K562 (cell line): ENCODE data around the gene CREB5. TPM values are rescaled to one million over a fixed set of nuclear protein-coding genes. Genes with fewer than 3 reads are reported as not detected.

ENCODE experiments used
- ATAC-seq: fragments of 200-7000 bp; cut with Tn5 transposase; 3 replicates; pipeline ENCODE4 v1.9.1; 2020; ENCODE audit warnings: moderate library complexity
- BruUV-seq: library from RNA; stranded (reverse); fragments of 400-500 nt; replicated peaks from 2 replicates; lab custom pipeline; 2021; lab: Mats Ljungman, UMichigan
- CTCF ChIA-PET: fragments of 300-600 bp; formaldehyde crosslinking; extraction: SDS; loops from one replicate; lab custom pipeline; 2021; ENCODE audit warnings: low intra/inter-chr PET ratio; lab: Yijun Ruan, JAX
- POLR2A ChIA-PET: fragments of 300-600, 350-650 bp; sonication (Branson Sonifier 250); formaldehyde crosslinking; extraction: SDS; loops from one replicate; lab custom pipeline; 2021; ENCODE audit warnings: antibody characterized with exemption, inconsistent platforms; lab: Yijun Ruan, JAX
- DNase-seq, 4 experiments: peaks; one replicate each; pipeline versions ENCODE4 v3.0.0 to v3.0.0-alpha.2; 2011 to 2018; ENCODE audit warnings: low spot score in 3 of 4, mixed read lengths in 3 of 4; ENCODE audit errors: extremely low read depth in 1 of 4
- FAIRE-seq: peaks from 2 replicates; lab custom pipeline; 2011; peaks lifted over from hg19 to GRCh38; lab: Jason Lieb, UNC
- H2AFZ ChIP-seq: 2 replicates; pipeline ENCODE4 v1.6.0; 2011; ENCODE audit warnings: low read depth, low read length, control low read depth, inconsistent platforms
- H3K27ac ChIP-seq: fragments of 200-600 bp; 3 replicates; pipeline ENCODE4 v1.8.0; 2011; ENCODE audit warnings: low read depth, mild to moderate bottlenecking, control low read depth, inconsistent platforms, low read length, moderate library complexity, mixed read lengths; ENCODE audit errors: extremely low read depth
- H3K27me3 ChIP-seq, 2 experiments: fragments of 300-600 bp in 1 of 2; 2 replicates in 1 of 2; 3 replicates in 1 of 2; pipeline versions ENCODE4 v1.6.0 to v1.8.0; 2011; ENCODE audit warnings: inconsistent platforms in 2 of 2, low read length in 2 of 2, mild to moderate bottlenecking in 1 of 2, mixed read lengths in 1 of 2, moderate library complexity in 1 of 2; ENCODE audit not compliant: control insufficient read depth in 2 of 2, insufficient read depth in 2 of 2
- H3K36me3 ChIP-seq: fragments of 300-600 bp; 3 replicates; pipeline ENCODE4 v1.8.0; 2011; ENCODE audit warnings: mild to moderate bottlenecking, low read length, inconsistent platforms; ENCODE audit not compliant: control insufficient read depth, insufficient read depth
- H3K4me1 ChIP-seq, 2 experiments: fragments of 200-600 bp in 1 of 2; replicated peaks in 1 of 2; 2 replicates in 1 of 2; 3 replicates in 1 of 2; pipeline versions ENCODE4 v1.5.1 to v1.8.0; 2011; ENCODE audit warnings: inconsistent platforms in 2 of 2, low read length in 2 of 2, mild to moderate bottlenecking in 1 of 2, mixed read lengths in 1 of 2, moderate library complexity in 1 of 2; ENCODE audit not compliant: control insufficient read depth in 2 of 2, insufficient read depth in 2 of 2
- H3K4me2 ChIP-seq: 2 replicates; pipeline ENCODE4 v1.6.1; 2011; ENCODE audit warnings: low read length, control low read depth, inconsistent platforms, mixed read lengths; ENCODE audit not compliant: insufficient read depth
- H3K4me3 ChIP-seq: fragments of 200-600 bp; sonication (generic), shearing (Covaris generic); 2 replicates; pipeline ENCODE4 v1.5.1; 2016; ENCODE audit warnings: control low read depth, inconsistent platforms
- H3K79me2 ChIP-seq: fragments of 200-600 bp; 3 replicates; pipeline ENCODE4 v1.8.0; 2011; ENCODE audit warnings: low read length, inconsistent platforms; ENCODE audit not compliant: control insufficient read depth, insufficient read depth
- H3K9ac ChIP-seq, 2 experiments: 2 replicates each; pipeline versions ENCODE4 v1.6.0 to v1.6.1; 2011; ENCODE audit warnings: low read depth in 2 of 2, low read length in 2 of 2, control low read depth in 1 of 2, inconsistent platforms in 1 of 2, mild to moderate bottlenecking in 1 of 2, mixed read lengths in 1 of 2; ENCODE audit not compliant: insufficient read depth in 1 of 2
- H3K9me1 ChIP-seq: one replicate; pipeline ENCODE4 v1.6.0; 2011; ENCODE audit warnings: inconsistent platforms, mild to moderate bottlenecking, low read length, moderate library complexity; ENCODE audit not compliant: control insufficient read depth, insufficient read depth
- H3K9me3 ChIP-seq: replicated peaks from 2 replicates; pipeline ENCODE4 v1.5.1; 2011; ENCODE audit warnings: low read depth, low read length, inconsistent platforms; ENCODE audit not compliant: control insufficient read depth, insufficient read depth
- H4K20me1 ChIP-seq: replicated peaks from 2 replicates; pipeline ENCODE4 v1.6.1; 2011; ENCODE audit warnings: low read length, inconsistent platforms, mixed read lengths; ENCODE audit not compliant: control insufficient read depth, insufficient read depth
- ATF1 ChIP-seq, 2 experiments: fragments of 450-650 bp in 1 of 2; IDR thresholded peaks; 2 replicates each; pipeline ENCODE4 v1.6.1; 2016; ENCODE audit warnings: missing compliant biosample characterization in 1 of 2, missing genetic modification characterization in 1 of 2
- BHLHE40 ChIP-seq: IDR thresholded peaks from 2 replicates; pipeline ENCODE4 v1.6.1; 2011; ENCODE audit warnings: low read length, improper control_type of control experiment
- EP300 ChIP-seq: IDR thresholded peaks from 2 replicates; pipeline ENCODE4 v1.6.1; 2012; ENCODE audit warnings: low read length, improper control_type of control experiment
- HDAC6 ChIP-seq: IDR thresholded peaks from 2 replicates; pipeline ENCODE4 v1.6.1; 2012; ENCODE audit warnings: low read depth, mild to moderate bottlenecking, control low read depth, inconsistent platforms, low read length, moderate library complexity
- NFIC ChIP-seq: fragments of 450-650 bp; IDR thresholded peaks from 2 replicates; pipeline ENCODE4 v1.6.1; 2017; ENCODE audit warnings: mild to moderate bottlenecking, inconsistent platforms
- POLR2G ChIP-seq: fragments of 200-400 bp; formaldehyde crosslinking; IDR thresholded peaks from 2 replicates; pipeline ENCODE4 v1.6.1; 2017; ENCODE audit warnings: low read depth, mild to moderate bottlenecking, antibody characterized with exemption, low read length, moderate library complexity
- XRCC3 ChIP-seq: fragments of 450-650 bp; IDR thresholded peaks from 2 replicates; pipeline ENCODE4 v1.6.1; 2017; ENCODE audit warnings: mild to moderate bottlenecking, moderate library complexity
- ZNF133 ChIP-seq: fragments of 250-450 bp; sonication (Bioruptor Pico); IDR thresholded peaks from 2 replicates; pipeline ENCODE4 v1.4.0; 2020; ENCODE audit warnings: mild to moderate bottlenecking
- ZNF3 ChIP-seq: fragments of 250-450 bp; sonication (Bioruptor Pico); IDR thresholded peaks from 2 replicates; pipeline ENCODE4 v1.5.0; 2021; ENCODE audit warnings: mild to moderate bottlenecking, moderate library complexity
- ZNF695 ChIP-seq: fragments of 450-650 bp; formaldehyde crosslinking; IDR thresholded peaks from 2 replicates; pipeline ENCODE4 v1.4.0; 2020; ENCODE audit warnings: mild to moderate bottlenecking, moderate library complexity
- WGBS: fragments of 100-300 bp; shearing (Covaris generic); methylation state at CpG from one replicate; pipeline ENCODE4 v1.1.6; 2016; ENCODE audit warnings: low coverage, mixed read lengths; ENCODE audit not compliant: insufficient coverage; ENCODE audit errors: missing lambda C conversion rate; 5-methylcytosine and 5-hydroxymethylcytosine counted together
- in situ Hi-C: fragments of 300-500 bp; cut with MboI; formaldehyde crosslinking; loops from 4 replicates; pipeline ENCODE4 v1.15.0; 2018; ENCODE audit warnings: inconsistent platforms, mixed read lengths
- intact Hi-C: fragments of 100-400 bp; cut with micrococcal nuclease; formaldehyde crosslinking; loops from 2 replicates; pipeline ENCODE4 v1.14.2; 2022
- polyA plus RNA-seq, 8 experiments: library from polyadenylated mRNA; depleted of rRNA in 4 of 8; stranded (reverse) in 5 of 8; unstranded in 3 of 8; fragments of >200 nt; fragmentation: Nextera tagmentation in 2 of 8; fragmentation: Illumina TruSeq in 1 of 8; extraction: Ambion mirVana in 2 of 8; extraction: Trizol in 1 of 8; gene quantifications; 2 replicates each; pipeline versions ENCODE4 v1.2.1 to v1.2.3, GENCODE V29; 2011 to 2014; ENCODE audit warnings: inconsistent platforms in 1 of 8, missing spikeins in 1 of 8
- total RNA-seq, 7 experiments: library from RNA; depleted of rRNA in 6 of 7; stranded (reverse); fragments of >200 nt in 6 of 7; fragmentation: Illumina TruSeq in 2 of 7; extraction: Trizol in 2 of 7; gene quantifications; 2 replicates each; pipeline versions ENCODE4 v1.2.1 to v1.2.3, GENCODE V29; 2011 to 2021; ENCODE audit warnings: low replicate concordance in 1 of 7
- TF ChIP-seq, protein P1 (sequence below): fragments of 450-650 bp; IDR thresholded peaks from 2 replicates; pipeline ENCODE4 v1.6.1; 2016; ENCODE audit warnings: low read depth
- TF ChIP-seq, protein P2 (sequence below): fragments of 250-450 bp; sonication (Bioruptor Pico); IDR thresholded peaks from 2 replicates; pipeline ENCODE4 v1.8.0; 2022; ENCODE audit warnings: moderate library complexity, mild to moderate bottlenecking, inconsistent platforms

CREB5 gene
- total and polyA plus RNA-seq, 9 of the 15 experiments (the other 6 are each of a cell fraction or from before 2014, with no cell fraction given): 0.33 to 6.4 (median 1.8) TPM

DNA sequence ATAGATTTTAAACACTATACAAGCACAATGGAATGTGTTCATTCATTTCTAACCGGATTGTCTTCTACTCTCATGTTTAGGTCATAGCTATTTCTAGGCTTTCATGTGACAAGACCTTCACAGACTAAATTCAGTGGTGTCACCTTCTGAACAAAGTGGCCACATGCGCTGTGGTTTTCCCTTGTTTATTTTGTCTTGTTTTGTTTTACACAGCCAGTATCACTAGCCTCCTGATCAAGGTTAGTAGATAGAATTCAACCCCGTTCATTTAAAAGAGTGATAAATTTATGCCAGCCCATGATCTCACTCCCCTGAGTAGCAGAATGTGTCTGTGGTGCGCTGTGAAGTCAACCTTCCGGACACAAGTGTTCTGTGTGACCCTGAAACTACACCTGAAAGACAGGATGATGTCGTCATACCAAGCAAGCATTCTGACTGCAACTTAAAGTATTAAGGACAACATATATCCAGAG lies 209.1 kb downstream of the CREB5 start:
- no peak overlapping the region for H3K27ac ChIP-seq
- TF ChIP-seq ZNF695 (CRISPR knock-in tag): no peak
- no peak for TF ChIP-seq ATF1 (CRISPR knock-in tag; IDR thresholded peaks at IDR 0.05)
- no peak for TF ChIP-seq ATF1 (tag; IDR thresholded peaks at IDR 0.05)
- no peak for TF ChIP-seq BHLHE40
- TF ChIP-seq XRCC3: no peak
- TF ChIP-seq NFIC: no peak
- no peak for TF ChIP-seq POLR2G
- TF ChIP-seq HDAC6: no peak
- no peak for TF ChIP-seq ZNF133 (CRISPR knock-in tag)
- TF ChIP-seq, protein P1, sequence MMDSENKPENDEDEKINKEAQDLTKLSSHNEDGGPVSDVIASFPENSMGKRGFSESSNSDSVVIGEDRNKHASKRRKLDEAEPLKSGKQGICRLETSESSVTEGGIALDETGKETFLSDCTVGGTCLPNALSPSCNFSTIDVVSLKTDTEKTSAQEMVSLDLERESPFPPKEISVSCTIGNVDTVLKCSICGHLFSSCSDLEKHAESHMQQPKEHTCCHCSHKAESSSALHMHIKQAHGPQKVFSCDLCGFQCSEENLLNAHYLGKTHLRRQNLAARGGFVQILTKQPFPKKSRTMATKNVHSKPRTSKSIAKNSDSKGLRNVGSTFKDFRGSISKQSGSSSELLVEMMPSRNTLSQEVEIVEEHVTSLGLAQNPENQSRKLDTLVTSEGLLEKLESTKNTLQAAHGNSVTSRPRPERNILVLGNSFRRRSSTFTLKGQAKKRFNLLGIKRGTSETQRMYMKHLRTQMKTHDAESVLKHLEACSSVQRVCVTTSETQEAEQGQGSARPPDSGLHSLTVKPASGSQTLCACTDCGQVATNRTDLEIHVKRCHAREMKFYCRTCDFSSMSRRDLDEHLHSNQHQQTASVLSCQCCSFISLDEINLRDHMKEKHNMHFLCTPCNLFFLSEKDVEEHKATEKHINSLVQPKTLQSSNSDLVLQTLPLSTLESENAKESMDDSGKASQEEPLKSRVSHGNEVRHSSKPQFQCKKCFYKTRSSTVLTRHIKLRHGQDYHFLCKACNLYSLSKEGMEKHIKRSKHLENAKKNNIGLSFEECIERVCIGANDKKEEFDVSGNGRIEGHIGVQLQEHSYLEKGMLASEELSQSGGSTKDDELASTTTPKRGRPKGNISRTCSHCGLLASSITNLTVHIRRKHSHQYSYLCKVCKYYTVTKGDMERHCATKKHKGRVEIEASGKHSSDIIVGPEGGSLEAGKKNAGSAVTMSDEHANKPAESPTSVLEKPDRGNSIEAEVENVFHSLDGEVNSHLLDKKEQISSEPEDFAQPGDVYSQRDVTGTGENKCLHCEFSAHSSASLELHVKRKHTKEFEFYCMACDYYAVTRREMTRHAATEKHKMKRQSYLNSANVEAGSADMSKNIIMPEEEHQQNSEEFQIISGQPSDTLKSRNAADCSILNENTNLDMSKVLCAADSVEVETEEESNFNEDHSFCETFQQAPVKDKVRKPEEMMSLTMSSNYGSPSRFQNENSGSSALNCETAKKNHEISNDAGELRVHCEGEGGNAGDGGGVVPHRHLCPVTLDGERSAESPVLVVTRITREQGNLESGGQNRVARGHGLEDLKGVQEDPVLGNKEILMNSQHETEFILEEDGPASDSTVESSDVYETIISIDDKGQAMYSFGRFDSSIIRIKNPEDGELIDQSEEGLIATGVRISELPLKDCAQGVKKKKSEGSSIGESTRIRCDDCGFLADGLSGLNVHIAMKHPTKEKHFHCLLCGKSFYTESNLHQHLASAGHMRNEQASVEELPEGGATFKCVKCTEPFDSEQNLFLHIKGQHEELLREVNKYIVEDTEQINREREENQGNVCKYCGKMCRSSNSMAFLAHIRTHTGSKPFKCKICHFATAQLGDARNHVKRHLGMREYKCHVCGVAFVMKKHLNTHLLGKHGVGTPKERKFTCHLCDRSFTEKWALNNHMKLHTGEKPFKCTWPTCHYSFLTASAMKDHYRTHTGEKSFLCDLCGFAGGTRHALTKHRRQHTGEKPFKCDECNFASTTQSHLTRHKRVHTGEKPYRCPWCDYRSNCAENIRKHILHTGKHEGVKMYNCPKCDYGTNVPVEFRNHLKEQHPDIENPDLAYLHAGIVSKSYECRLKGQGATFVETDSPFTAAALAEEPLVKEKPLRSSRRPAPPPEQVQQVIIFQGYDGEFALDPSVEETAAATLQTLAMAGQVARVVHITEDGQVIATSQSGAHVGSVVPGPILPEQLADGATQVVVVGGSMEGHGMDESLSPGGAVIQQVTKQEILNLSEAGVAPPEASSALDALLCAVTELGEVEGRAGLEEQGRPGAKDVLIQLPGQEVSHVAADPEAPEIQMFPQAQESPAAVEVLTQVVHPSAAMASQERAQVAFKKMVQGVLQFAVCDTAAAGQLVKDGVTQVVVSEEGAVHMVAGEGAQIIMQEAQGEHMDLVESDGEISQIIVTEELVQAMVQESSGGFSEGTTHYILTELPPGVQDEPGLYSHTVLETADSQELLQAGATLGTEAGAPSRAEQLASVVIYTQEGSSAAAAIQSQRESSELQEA: no peak
- no peak for TF ChIP-seq ZNF3
- TF ChIP-seq, protein P2, sequence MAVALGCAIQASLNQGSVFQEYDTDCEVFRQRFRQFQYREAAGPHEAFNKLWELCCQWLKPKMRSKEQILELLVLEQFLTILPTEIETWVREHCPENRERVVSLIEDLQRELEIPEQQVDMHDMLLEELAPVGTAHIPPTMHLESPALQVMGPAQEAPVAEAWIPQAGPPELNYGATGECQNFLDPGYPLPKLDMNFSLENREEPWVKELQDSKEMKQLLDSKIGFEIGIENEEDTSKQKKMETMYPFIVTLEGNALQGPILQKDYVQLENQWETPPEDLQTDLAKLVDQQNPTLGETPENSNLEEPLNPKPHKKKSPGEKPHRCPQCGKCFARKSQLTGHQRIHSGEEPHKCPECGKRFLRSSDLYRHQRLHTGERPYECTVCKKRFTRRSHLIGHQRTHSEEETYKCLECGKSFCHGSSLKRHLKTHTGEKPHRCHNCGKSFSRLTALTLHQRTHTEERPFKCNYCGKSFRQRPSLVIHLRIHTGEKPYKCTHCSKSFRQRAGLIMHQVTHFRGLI (CRISPR knock-in tag): no peak
- no peak for TF ChIP-seq EP300

More for the DNA sequence above, 209.1 kb downstream of the CREB5 start:
- no peaks in the 10 kb centered on the region for H3K4me1 ChIP-seq
- H3K36me3 ChIP-seq: no peaks in the 10 kb centered on the region
- intact Hi-C loops: no loop called here
- no peak overlapping the region for H3K9ac ChIP-seq
- no peaks in the 10 kb centered on the region; the same call in 1 of the 2 replicates for H4K20me1 ChIP-seq
- DNase-seq: no peak
- 3% methylated on average over 6 of the region's 6 CpGs for WGBS
- no peak for ATAC-seq
- H3K27me3 ChIP-seq: no peaks in the 10 kb centered on the region
- no peak overlapping the region for H2AFZ ChIP-seq
- in situ Hi-C loops: loop anchor here (10.0 kb wide), 1 partner anchor 227 kb away; no protein-coding TSS in a partner anchor
- ChIA-PET POLR2A (no interaction called here), CTCF (interaction anchor here (0.6 kb wide), 1 partner anchor 232 kb away, joined by 4 read pairs; no protein-coding TSS in a partner anchor)
- no peak for FAIRE-seq
- H3K9me1 ChIP-seq: no peaks in the 10 kb centered on the region
- H3K9me3 ChIP-seq: no peaks in the 10 kb centered on the region
- H3K79me2 ChIP-seq: no peaks in the 10 kb centered on the region
- H3K4me3 ChIP-seq: no peak overlapping the region
- no TSS peak for BruUV-seq
- H3K4me2 ChIP-seq: no peak overlapping the region
